GM10266 (cell line): Measurements from ENCODE around the gene ACTN2.

ENCODE experiments used
- DNase-seq: peaks from one replicate; pipeline ENCODE4 v3.0.0; 2012; ENCODE audit errors: extremely low spot score
- CTCF ChIP-seq: IDR thresholded peaks from 2 replicates; pipeline ENCODE4 v1.5.1; 2012; ENCODE audit warnings: mild to moderate bottlenecking, low read depth; ENCODE audit not compliant: control insufficient read depth, insufficient read depth; ENCODE audit errors: missing control alignments

The ACTN2 gene

GRCh38 chr1:236736761-236737160, 50.5 kb downstream of the ACTN2 start:
- no peak for TF ChIP-seq CTCF
- no peak for DNase-seq

- TF ChIP-seq CTCF, result no peak
- no peak for DNase-seq
Measured at GRCh38 chr1:236741753-236742152, 55.5 kb downstream of the ACTN2 start.

GRCh38 chr1:236742421-236743160, 56.3 kb downstream of the ACTN2 start:
- no peak for DNase-seq
- no peak for TF ChIP-seq CTCF

- TF ChIP-seq CTCF, result no peak
- DNase-seq, result no peak
Measured at GRCh38 chr1:236744533-236744932, 58.2 kb downstream of the ACTN2 start.

GRCh38 chr1:236746785-236747184, 60.5 kb downstream of the ACTN2 start:
- TF ChIP-seq CTCF, result no peak
- no peak for DNase-seq

- no peak for TF ChIP-seq CTCF
- DNase-seq, result no peak
Measured at GRCh38 chr1:236747311-236747985, 61.1 kb downstream of the ACTN2 start.

- no peak for DNase-seq
Measured at GRCh38 chr1:236748268-236748870, 62.1 kb downstream of the ACTN2 start.

More at GRCh38 chr1:236748268-236748870, 62.1 kb downstream of the ACTN2 start:
- no peak for TF ChIP-seq CTCF
